Natural killer cell (primary cell): ENCODE measurements around the gene SULT2A1. TPM values are rescaled to one million over a fixed set of nuclear protein-coding genes. Genes with fewer than 3 reads are reported as not detected.

ENCODE experiments used
- ATAC-seq, 3 donors: fragments of 150-1000 bp in 2 of 3; fragments of 200-7000 bp in 1 of 3; cut with Tn5 transposase; 1 replicate in 1 of 3; 2 replicates in 2 of 3; pipeline ENCODE4 v1.10.0; 2021; ENCODE audit warnings: mild to moderate bottlenecking in 2 of 3, moderate library complexity in 2 of 3
- DNase-seq, 2 donors: peaks; one replicate each; pipeline versions ENCODE4 v3.0.0 to v3.0.0-alpha.2; 2013 to 2021; ENCODE audit warnings: mixed read lengths in 1 of 2
- H3K27ac ChIP-seq: one replicate; pipeline ENCODE4 v1.5.1; 2013; ENCODE audit warnings: mild to moderate bottlenecking, low read length
- H3K27me3 ChIP-seq: one replicate; pipeline ENCODE4 v1.6.1; 2013; ENCODE audit warnings: low read length; ENCODE audit not compliant: control insufficient read depth, insufficient read depth
- H3K36me3 ChIP-seq: one replicate; pipeline ENCODE4 v1.6.1; 2013; ENCODE audit warnings: low read length; ENCODE audit not compliant: control insufficient read depth, insufficient read depth
- H3K4me1 ChIP-seq: one replicate; pipeline ENCODE4 v1.6.1; 2013; ENCODE audit warnings: low read length; ENCODE audit not compliant: control insufficient read depth, insufficient read depth
- H3K4me3 ChIP-seq: one replicate; pipeline ENCODE4 v1.5.1; 2013; ENCODE audit warnings: low read length
- H3K9me3 ChIP-seq: one replicate; pipeline ENCODE4 v1.6.1; 2013; ENCODE audit warnings: low read length; ENCODE audit not compliant: control insufficient read depth, insufficient read depth
- H3K27ac Mint-ChIP-seq, 2 donors: one replicate each; pipeline ENCODE4 v1.8.0; 2022; ENCODE audit warnings: mild to moderate bottlenecking in 2 of 2, mixed read lengths in 2 of 2, moderate library complexity in 1 of 2
- H3K27me3 Mint-ChIP-seq, 2 donors: one replicate each; pipeline ENCODE4 v1.8.0; 2022; ENCODE audit warnings: low read depth in 2 of 2, mixed read lengths in 2 of 2
- H3K36me3 Mint-ChIP-seq: one replicate; pipeline ENCODE4 v1.8.0; 2022; ENCODE audit warnings: mixed read lengths
- H3K4me1 Mint-ChIP-seq, 2 donors: one replicate each; pipeline ENCODE4 v1.8.0; 2022; ENCODE audit warnings: mixed read lengths in 2 of 2
- H3K4me3 Mint-ChIP-seq: one replicate; pipeline ENCODE4 v1.8.0; 2022; ENCODE audit warnings: mild to moderate bottlenecking, moderate library complexity, mixed read lengths
- H3K9me3 Mint-ChIP-seq, 2 donors: one replicate each; pipeline ENCODE4 v1.8.0; 2022; ENCODE audit warnings: mixed read lengths in 2 of 2
- WGBS: methylation state at CpG from one replicate; pipeline ENCODE4 v1.1.7; 2013; ENCODE audit warnings: missing lambda C conversion rate; ENCODE audit not compliant: insufficient coverage; 5-methylcytosine and 5-hydroxymethylcytosine counted together
- intact Hi-C: fragments of 100-400 bp; cut with micrococcal nuclease; formaldehyde crosslinking; loops from one replicate; pipeline ENCODE4 v1.14.2; 2022
- total RNA-seq, 4 donors: library from RNA; stranded (reverse); fragments of 120-200 nt in 1 of 4; gene quantifications; one replicate each; pipeline versions ENCODE4 v1.2.3 to v1.2.4, GENCODE V29; 2013 to 2022
- TF ChIP-seq, protein P1 (sequence below): fragments of 200-600 bp; IDR thresholded peaks from one replicate; pipeline ENCODE4 v1.8.0; 2022; ENCODE audit warnings: antibody characterized with exemption

The SULT2A1 gene
- total RNA-seq, 3 donors from 2014 or later (not counting 1 experiment from before 2014, with no cell fraction given) = not detected

DNA sequence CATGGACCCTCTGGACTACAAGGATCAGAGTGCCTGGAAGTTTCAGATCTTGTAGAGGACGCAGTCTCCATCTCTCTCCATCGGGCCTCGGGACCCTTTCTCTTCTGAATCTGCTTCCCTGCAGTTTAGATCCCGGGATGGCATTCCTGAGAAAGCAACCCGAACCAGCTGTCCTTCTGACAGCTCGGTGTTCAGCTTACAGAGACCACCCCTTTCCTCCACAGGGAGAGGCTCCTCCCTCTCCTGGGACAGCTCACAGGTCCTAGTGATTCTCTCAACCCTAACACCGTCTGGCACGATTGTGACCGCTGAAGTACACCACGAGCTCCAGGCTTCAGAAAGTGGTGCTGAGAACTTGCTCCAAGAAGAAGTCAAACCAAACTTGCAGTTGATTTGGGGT lies 46.2 kb downstream of the SULT2A1 start:
- no peak for DNase-seq
- Histone ChIP-seq H3K9me3 (no peaks in the 10 kb centered on the region), H3K4me1 (no peaks in the 10 kb centered on the region), H3K27me3 (no peaks in the 10 kb centered on the region), H3K27ac (no peak overlapping the region), H3K4me3 (no peak overlapping the region), H3K36me3 (no peaks in the 10 kb centered on the region)
- Mint-ChIP-seq H3K27ac (no peak overlapping the region), H3K27me3 (peaks cover 0 to 10% of the 10 kb centered on the region in 2 donors), H3K4me3 (no peak overlapping the region), H3K9me3 (no peaks in the 10 kb centered on the region), H3K4me1 (no peaks in the 10 kb centered on the region), H3K36me3 (no peaks in the 10 kb centered on the region)
- intact Hi-C loops = no loop called here
- ATAC-seq = no peak
- TF ChIP-seq, protein P1, sequence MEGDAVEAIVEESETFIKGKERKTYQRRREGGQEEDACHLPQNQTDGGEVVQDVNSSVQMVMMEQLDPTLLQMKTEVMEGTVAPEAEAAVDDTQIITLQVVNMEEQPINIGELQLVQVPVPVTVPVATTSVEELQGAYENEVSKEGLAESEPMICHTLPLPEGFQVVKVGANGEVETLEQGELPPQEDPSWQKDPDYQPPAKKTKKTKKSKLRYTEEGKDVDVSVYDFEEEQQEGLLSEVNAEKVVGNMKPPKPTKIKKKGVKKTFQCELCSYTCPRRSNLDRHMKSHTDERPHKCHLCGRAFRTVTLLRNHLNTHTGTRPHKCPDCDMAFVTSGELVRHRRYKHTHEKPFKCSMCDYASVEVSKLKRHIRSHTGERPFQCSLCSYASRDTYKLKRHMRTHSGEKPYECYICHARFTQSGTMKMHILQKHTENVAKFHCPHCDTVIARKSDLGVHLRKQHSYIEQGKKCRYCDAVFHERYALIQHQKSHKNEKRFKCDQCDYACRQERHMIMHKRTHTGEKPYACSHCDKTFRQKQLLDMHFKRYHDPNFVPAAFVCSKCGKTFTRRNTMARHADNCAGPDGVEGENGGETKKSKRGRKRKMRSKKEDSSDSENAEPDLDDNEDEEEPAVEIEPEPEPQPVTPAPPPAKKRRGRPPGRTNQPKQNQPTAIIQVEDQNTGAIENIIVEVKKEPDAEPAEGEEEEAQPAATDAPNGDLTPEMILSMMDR = no peak
- 60% methylated on average over 10 of the region's 10 CpGs for WGBS

DNA sequence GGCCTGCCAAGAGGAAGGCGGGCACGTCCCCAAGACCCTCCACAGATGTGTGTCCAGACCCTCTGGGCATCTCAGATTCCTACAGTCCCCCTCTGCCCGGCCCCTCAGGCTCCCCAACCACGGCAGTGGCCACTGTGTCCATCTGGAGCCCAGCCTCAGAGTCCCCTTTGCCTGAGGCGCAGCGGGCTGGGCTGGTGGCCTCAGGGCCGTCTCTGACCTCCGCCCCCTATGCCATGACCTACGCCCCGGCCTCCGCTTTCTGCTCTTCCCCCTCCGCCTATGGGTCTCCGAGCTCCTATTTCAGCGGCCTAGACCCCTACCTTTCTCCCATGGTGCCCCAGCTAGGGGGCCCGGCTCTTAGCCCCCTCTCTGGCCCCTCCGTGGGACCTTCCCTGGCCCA lies 46.7 kb downstream of the SULT2A1 start:
- Histone ChIP-seq H3K36me3 (no peaks in the 10 kb centered on the region), H3K4me3 (no peak overlapping the region), H3K27me3 (no peaks in the 10 kb centered on the region), H3K4me1 (no peaks in the 10 kb centered on the region), H3K27ac (no peak overlapping the region), H3K9me3 (no peaks in the 10 kb centered on the region)
- peaks cover 0 to 12% of the 10 kb centered on the region in 2 donors for H3K27me3 Mint-ChIP-seq
- no peaks in the 10 kb centered on the region for H3K36me3 Mint-ChIP-seq
- TF ChIP-seq, protein P1 = no peak
- intact Hi-C loops = no loop called here
- H3K9me3 Mint-ChIP-seq = no peaks in the 10 kb centered on the region
- H3K4me1 Mint-ChIP-seq = no peaks in the 10 kb centered on the region
- ATAC-seq (no peak), DNase-seq (no peak)
- 90% methylated on average over 16 of the region's 16 CpGs for WGBS
- no peak overlapping the region for H3K4me3 Mint-ChIP-seq
- H3K27ac Mint-ChIP-seq = no peak overlapping the region

DNA sequence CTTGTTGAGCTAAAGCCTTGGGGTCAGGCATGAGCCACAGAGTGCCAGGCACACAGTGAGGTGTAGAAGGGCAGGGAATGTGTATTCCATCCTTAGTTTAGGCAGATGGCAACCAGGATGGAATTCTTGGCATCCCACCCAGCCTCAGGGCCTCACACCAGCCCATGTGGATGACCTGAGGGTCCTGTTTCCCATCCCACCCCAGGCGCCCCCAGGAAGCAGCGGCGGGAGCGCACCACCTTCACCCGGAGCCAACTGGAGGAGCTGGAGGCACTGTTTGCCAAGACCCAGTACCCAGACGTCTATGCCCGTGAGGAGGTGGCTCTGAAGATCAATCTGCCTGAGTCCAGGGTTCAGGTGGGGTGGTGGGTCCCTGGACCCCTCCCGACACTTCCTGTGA lies 50.1 kb downstream of the SULT2A1 start:
- no peak overlapping the region for H3K27ac Mint-ChIP-seq
- Histone ChIP-seq H3K9me3 (no peaks in the 10 kb centered on the region), H3K4me3 (no peak overlapping the region), H3K27me3 (no peaks in the 10 kb centered on the region), H3K27ac (no peak overlapping the region), H3K4me1 (no peaks in the 10 kb centered on the region), H3K36me3 (no peaks in the 10 kb centered on the region)
- H3K36me3 Mint-ChIP-seq = no peaks in the 10 kb centered on the region
- intact Hi-C loops = no loop called here
- DNase-seq (no peak), ATAC-seq (no peak)
- WGBS = 85% methylated on average over 7 of the region's 8 CpGs
- no peaks in the 10 kb centered on the region for H3K4me1 Mint-ChIP-seq
- H3K9me3 Mint-ChIP-seq = no peaks in the 10 kb centered on the region
- H3K27me3 Mint-ChIP-seq = peaks cover 0 to 2% of the 10 kb centered on the region in 2 donors
- TF ChIP-seq, protein P1 = no peak
- no peak overlapping the region for H3K4me3 Mint-ChIP-seq

DNA sequence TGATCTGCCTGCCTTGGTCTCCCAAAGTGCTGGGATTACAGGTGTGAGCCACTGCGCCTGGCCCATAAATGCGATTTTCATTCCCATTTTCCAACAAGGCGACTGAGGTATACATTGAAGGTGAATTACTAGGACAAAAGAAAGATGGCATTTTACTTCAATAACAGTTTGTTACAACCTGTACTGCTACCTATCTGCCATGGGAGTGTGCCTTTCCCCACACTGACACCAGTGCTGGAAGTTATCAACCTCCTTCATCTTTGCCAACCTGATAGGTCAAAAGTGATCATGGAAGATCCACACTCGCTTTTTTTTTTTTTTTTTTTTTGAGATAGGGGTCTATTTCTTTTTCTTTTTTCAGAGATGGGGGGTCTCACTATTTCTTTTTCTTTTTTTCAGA lies 53.4 kb downstream of the SULT2A1 start:
- Histone ChIP-seq H3K9me3 (no peaks in the 10 kb centered on the region), H3K27me3 (peaks cover 2% of the 10 kb centered on the region), H3K36me3 (no peaks in the 10 kb centered on the region), H3K27ac (no peak overlapping the region), H3K4me1 (no peaks in the 10 kb centered on the region), H3K4me3 (no peak overlapping the region)
- Mint-ChIP-seq H3K36me3 (no peaks in the 10 kb centered on the region), H3K9me3 (no peaks in the 10 kb centered on the region), H3K4me1 (no peaks in the 10 kb centered on the region), H3K4me3 (no peak overlapping the region), H3K27me3 (peaks cover 0 to 2% of the 10 kb centered on the region in 2 donors), H3K27ac (no peak overlapping the region)
- TF ChIP-seq, protein P1 = no peak
- WGBS = 92% methylated on average over 3 of the region's 4 CpGs
- intact Hi-C loops = no loop called here
- ATAC-seq (no peak), DNase-seq (no peak)
